ENCODE data around the gene RABGAP1L.
"Not testable (repeated sequence)": the region's sequence is repeated elsewhere in the genome, so short reads cannot be mapped to it uniquely, and the experiment has no call there.

GRCh38 chr1:174144397-174144783 lies 14.9 kb upstream of the RABGAP1L start:
- not testable (repeated sequence) for TF ChIP-seq CTCF (IDR thresholded peaks at IDR 0.05 in 2 of 3, conservative IDR thresholded peaks at IDR 0.05 in 1 of 3; ENCODE audit: control insufficient read depth in 2 of 3, extremely low read depth in 1 of 3, insufficient read depth in 1 of 3, low read depth in 3 of 3, low read length in 3 of 3); SPI1 (IDR thresholded peaks at IDR 0.05; ENCODE audit: borderline replicate concordance, insufficient read depth, low read depth, low read length); BRCA1 (IDR thresholded peaks at IDR 0.05; ENCODE audit: low read depth, low read length); IRF3 (IDR thresholded peaks at IDR 0.05); POLR2AphosphoS2 (IDR thresholded peaks at IDR 0.05; ENCODE audit: low read depth, low read length); HDGF (IDR thresholded peaks at IDR 0.05); CHD1 (IDR thresholded peaks at IDR 0.05; ENCODE audit: low read depth, low read length)

Data from GM12878 (cell line).